Astrocyte of the cerebellum (primary cell): ENCODE results near the gene SPANXN4.

Experiments used
- DNase-seq: peaks from one replicate; pipeline ENCODE4 v3.0.0-alpha.2; 2011; ENCODE audit warnings: low read depth
- H3K4me3 ChIP-seq: 2 replicates; pipeline ENCODE4 v1.5.1; 2011; ENCODE audit warnings: mild to moderate bottlenecking, low read depth, low read length, moderate library complexity
- CTCF ChIP-seq: IDR thresholded peaks from 2 replicates; pipeline ENCODE4 v1.5.1; 2012; ENCODE audit warnings: low read length, low read depth, moderate library complexity, mild to moderate bottlenecking; ENCODE audit errors: missing control alignments
- in situ Hi-C: cut with HindIII; loops from 2 replicates; pipeline ENCODE4 v1.10.0; 2017; ENCODE audit warnings: low sequenced_read_pairs

SPANXN4 gene

GRCh38 chrX:142999199-142999701 is 26.5 kb upstream of the SPANXN4 start:
- DNase-seq = no peak
- no peak for TF ChIP-seq CTCF
- H3K4me3 ChIP-seq = no peak overlapping the region
- in situ Hi-C loops = no loop called here

- in situ Hi-C loops = no loop called here
- no peak for TF ChIP-seq CTCF
- H3K4me3 ChIP-seq = no peak overlapping the region
Measured at GRCh38 chrX:143002206-143002605, 23.5 kb upstream of the SPANXN4 start.

GRCh38 chrX:143017272-143017671 is 8.5 kb upstream of the SPANXN4 start:
- no peak for TF ChIP-seq CTCF
- in situ Hi-C loops = no loop called here
- no peak for DNase-seq
- H3K4me3 ChIP-seq = no peak overlapping the region

More at GRCh38 chrX:143002206-143002605, 23.5 kb upstream of the SPANXN4 start:
- no peak for DNase-seq

- TF ChIP-seq CTCF = no peak
- DNase-seq = no peak
- in situ Hi-C loops = no loop called here
- no peak overlapping the region for H3K4me3 ChIP-seq
Measured at GRCh38 chrX:143027275-143027674, 1.5 kb downstream of the SPANXN4 start.

GRCh38 chrX:143047511-143047910 is 21.8 kb downstream of the SPANXN4 start:
- DNase-seq = no peak
- no peak for TF ChIP-seq CTCF
- in situ Hi-C loops = no loop called here
- H3K4me3 ChIP-seq = no peak overlapping the region

GRCh38 chrX:143058120-143058519 is 32.4 kb downstream of the SPANXN4 start:
- no peak for TF ChIP-seq CTCF
- in situ Hi-C loops = no loop called here
- no peak overlapping the region for H3K4me3 ChIP-seq
- DNase-seq = no peak

- in situ Hi-C loops = no loop called here
- DNase-seq = no peak
- no peak for TF ChIP-seq CTCF
- H3K4me3 ChIP-seq = no peak overlapping the region
Measured at GRCh38 chrX:143081231-143081630, 55.5 kb downstream of the SPANXN4 start.
